ENCODE measurements around the gene ABCC1. TPM values are rescaled to one million over a fixed set of nuclear protein-coding genes. Genes with fewer than 3 reads are reported as not detected.

Gene ABCC1
- total RNA-seq, 1 experiment from 2014 or later: 61.9 TPM

DNA sequence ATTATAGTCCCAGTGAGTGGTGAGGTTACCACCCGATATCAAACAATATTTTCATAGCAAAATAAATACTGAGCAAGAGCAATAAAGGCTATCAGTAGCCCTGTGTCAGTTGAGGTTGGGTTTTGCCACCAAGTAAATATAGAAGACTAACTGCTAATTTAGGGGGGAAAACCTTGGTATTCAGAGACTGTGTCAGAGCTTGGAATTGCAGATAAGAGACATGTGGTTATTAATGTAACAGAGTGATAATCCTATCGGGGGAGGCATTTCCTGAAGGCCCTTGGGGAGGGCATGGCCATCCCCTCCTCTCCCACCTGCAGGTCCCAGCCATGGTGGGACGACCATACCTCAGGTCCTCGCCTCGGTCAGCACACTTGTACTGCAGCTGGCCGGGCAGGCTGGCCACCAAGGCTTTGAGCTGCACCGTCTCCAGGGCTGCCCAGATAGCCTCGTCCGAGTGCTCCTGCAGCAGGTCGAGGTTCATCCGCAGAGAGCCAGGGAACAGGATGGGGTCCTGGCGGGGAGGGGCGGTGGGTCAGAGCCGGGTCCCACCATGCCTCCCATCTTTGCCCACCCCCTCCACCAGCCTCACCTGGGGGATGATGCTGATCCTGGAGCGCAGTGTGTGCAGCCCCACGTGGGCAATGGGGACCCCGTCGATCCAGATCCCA, 205.0 kb downstream of the ABCC1 start:
- ChIA-PET POLR2A (no interaction called here), CTCF (no interaction called here)
- no peak overlapping the region for H3K4me3 Mint-ChIP-seq
- no peak for ATAC-seq
- H3K4me1 Mint-ChIP-seq: no peaks in the 10 kb centered on the region
- TF ChIP-seq ATF2 (CRISPR knock-in tag; IDR thresholded peaks at IDR 0.05; ENCODE audit: borderline replicate concordance, low read depth) (no peak), ATF3 (CRISPR knock-in tag; conservative IDR thresholded peaks at IDR 0.05) (no peak), ELF4 (CRISPR knock-in tag; IDR thresholded peaks at IDR 0.05; ENCODE audit: low read depth) (no peak), ZNF671 (CRISPR knock-in tag; IDR thresholded peaks at IDR 0.05) (no peak), RELA (CRISPR knock-in tag; IDR thresholded peaks at IDR 0.05; ENCODE audit: borderline replicate concordance) (no peak), TCF7 (CRISPR knock-in tag; IDR thresholded peaks at IDR 0.05; ENCODE audit: low read depth) (no peak), CREB1 (CRISPR knock-in tag; IDR thresholded peaks at IDR 0.05) (no peak), SMAD4 (CRISPR knock-in tag; IDR thresholded peaks at IDR 0.05) (no peak), TEAD4 (CRISPR knock-in tag; IDR thresholded peaks at IDR 0.05) (no peak), ESRRA (CRISPR knock-in tag; IDR thresholded peaks at IDR 0.05; ENCODE audit: borderline replicate concordance) (no peak), ZNF423 (CRISPR knock-in tag; IDR thresholded peaks at IDR 0.05) (no peak), MYBL2 (CRISPR knock-in tag; IDR thresholded peaks at IDR 0.05) (no peak), ZNF281 (CRISPR knock-in tag; IDR thresholded peaks at IDR 0.05) (no peak), TP53 (CRISPR knock-in tag; IDR thresholded peaks at IDR 0.05) (no peak), SP1 (CRISPR knock-in tag; conservative IDR thresholded peaks at IDR 0.05) (no peak), FOXP4 (CRISPR knock-in tag; IDR thresholded peaks at IDR 0.05) (no peak), CBFB (CRISPR knock-in tag; IDR thresholded peaks at IDR 0.05; ENCODE audit: low read depth) (no peak), NFE2L1 (CRISPR knock-in tag; IDR thresholded peaks at IDR 0.05) (no peak)
- TF ChIP-seq, protein P1, sequence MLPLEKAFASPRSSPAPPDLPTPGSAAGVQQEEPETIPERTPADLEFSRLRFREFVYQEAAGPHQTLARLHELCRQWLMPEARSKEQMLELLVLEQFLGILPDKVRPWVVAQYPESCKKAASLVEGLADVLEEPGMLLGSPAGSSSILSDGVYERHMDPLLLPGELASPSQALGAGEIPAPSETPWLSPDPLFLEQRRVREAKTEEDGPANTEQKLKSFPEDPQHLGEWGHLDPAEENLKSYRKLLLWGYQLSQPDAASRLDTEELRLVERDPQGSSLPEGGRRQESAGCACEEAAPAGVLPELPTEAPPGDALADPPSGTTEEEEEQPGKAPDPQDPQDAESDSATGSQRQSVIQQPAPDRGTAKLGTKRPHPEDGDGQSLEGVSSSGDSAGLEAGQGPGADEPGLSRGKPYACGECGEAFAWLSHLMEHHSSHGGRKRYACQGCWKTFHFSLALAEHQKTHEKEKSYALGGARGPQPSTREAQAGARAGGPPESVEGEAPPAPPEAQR (CRISPR knock-in tag; IDR thresholded peaks at IDR 0.05): no peak
- TF ChIP-seq, protein P2, sequence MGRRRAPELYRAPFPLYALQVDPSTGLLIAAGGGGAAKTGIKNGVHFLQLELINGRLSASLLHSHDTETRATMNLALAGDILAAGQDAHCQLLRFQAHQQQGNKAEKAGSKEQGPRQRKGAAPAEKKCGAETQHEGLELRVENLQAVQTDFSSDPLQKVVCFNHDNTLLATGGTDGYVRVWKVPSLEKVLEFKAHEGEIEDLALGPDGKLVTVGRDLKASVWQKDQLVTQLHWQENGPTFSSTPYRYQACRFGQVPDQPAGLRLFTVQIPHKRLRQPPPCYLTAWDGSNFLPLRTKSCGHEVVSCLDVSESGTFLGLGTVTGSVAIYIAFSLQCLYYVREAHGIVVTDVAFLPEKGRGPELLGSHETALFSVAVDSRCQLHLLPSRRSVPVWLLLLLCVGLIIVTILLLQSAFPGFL (CRISPR knock-in tag; IDR thresholded peaks at IDR 0.05; ENCODE audit: borderline replicate concordance): no peak
- peaks cover 30% of the 10 kb centered on the region for H3K9me3 Mint-ChIP-seq
- peaks cover 2% of the 10 kb centered on the region for H3K27me3 Mint-ChIP-seq (ENCODE audit: low read depth)
- no peak for DNase-seq (ENCODE audit: low spot score)
- H3K36me3 Mint-ChIP-seq: peaks cover 15% of the 10 kb centered on the region
- no peak overlapping the region for H3K27ac Mint-ChIP-seq

All from WTC11 (cell line).